A673 (cell line): ENCODE results near the gene CSPG4. TPM values are rescaled to one million over a fixed set of nuclear protein-coding genes. Genes with fewer than 3 reads are reported as not detected.
"Not testable (repeated sequence)": the region's sequence is repeated elsewhere in the genome, so short reads cannot be mapped to it uniquely, and the experiment has no call there.

ENCODE experiments used
- BruUV-seq: library from RNA; stranded (reverse); fragments of 400-500 nt; replicated peaks from 2 replicates; lab custom pipeline; 2021; lab: Mats Ljungman, UMichigan
- CTCF ChIA-PET: fragments of 300-600 bp; sonication (Branson Sonifier 250); formaldehyde crosslinking; loops from one replicate; lab custom pipeline; 2022; ENCODE audit warnings: antibody characterized with exemption; lab: Charles Lee
- POLR2A ChIA-PET: fragments of 300-600 bp; sonication (Branson Sonifier 250); formaldehyde crosslinking; loops from one replicate; lab custom pipeline; 2022; ENCODE audit warnings: antibody characterized with exemption; ENCODE audit not compliant: low non-redundant PET; lab: Charles Lee
- DNase-seq: peaks from one replicate; pipeline ENCODE4 v3.0.0-alpha.2; 2015; ENCODE audit warnings: low spot score
- H3K27ac ChIP-seq: fragments of 200-600 bp; sonication (generic); 2 replicates; pipeline ENCODE4 v1.5.1; 2016; ENCODE audit warnings: mixed run types, low read depth, mild to moderate bottlenecking, mixed read lengths, antibody characterized with exemption, low read length; ENCODE audit not compliant: poor library complexity, severe bottlenecking
- H3K27me3 ChIP-seq: fragments of 200-600 bp; sonication (generic); replicated peaks from 2 replicates; pipeline ENCODE4 v1.6.1; 2017; ENCODE audit warnings: mixed run types, low read depth, mild to moderate bottlenecking, mixed read lengths, antibody characterized with exemption, low read length; ENCODE audit not compliant: insufficient read depth, poor library complexity
- H3K36me3 ChIP-seq: fragments of 200-600 bp; sonication (generic); 2 replicates; pipeline ENCODE4 v1.6.1; 2016; ENCODE audit warnings: mixed run types, mild to moderate bottlenecking, mixed read lengths, antibody characterized with exemption, low read length; ENCODE audit not compliant: insufficient read depth, poor library complexity, severe bottlenecking
- H3K4me1 ChIP-seq: fragments of 200-600 bp; sonication (generic); 2 replicates; pipeline ENCODE4 v1.6.1; 2017; ENCODE audit warnings: mixed run types, mild to moderate bottlenecking, mixed read lengths, antibody characterized with exemption, low read length; ENCODE audit not compliant: insufficient read depth, poor library complexity, severe bottlenecking
- H3K4me3 ChIP-seq: fragments of 200-600 bp; sonication (generic); 2 replicates; pipeline ENCODE4 v1.5.1; 2016; ENCODE audit warnings: low read depth, mixed run types, mild to moderate bottlenecking, mixed read lengths, low read length; ENCODE audit not compliant: poor library complexity, severe bottlenecking
- H3K9me3 ChIP-seq: fragments of 200-600 bp; sonication (generic); 2 replicates; pipeline ENCODE4 v1.6.1; 2016; ENCODE audit warnings: mixed run types, low read depth, mild to moderate bottlenecking, mixed read lengths, antibody characterized with exemption, low read length; ENCODE audit not compliant: poor library complexity, severe bottlenecking
- CTCF ChIP-seq: fragments of 300-800, 200-600 bp; sonication (generic); conservative IDR thresholded peaks from 2 replicates; pipeline ENCODE4 v1.5.1; 2017; ENCODE audit warnings: low read depth, mild to moderate bottlenecking, antibody characterized with exemption, low read length, moderate library complexity, mixed read lengths
- EZH2 ChIP-seq: fragments of 200-600 bp; sonication (generic); IDR thresholded peaks from 2 replicates; pipeline ENCODE4 v1.6.1; 2017; ENCODE audit warnings: borderline replicate concordance, low read depth, mild to moderate bottlenecking, mixed read lengths, antibody characterized with exemption, low read length; ENCODE audit not compliant: poor library complexity, severe bottlenecking
- intact Hi-C: fragments of 100-400 bp; cut with micrococcal nuclease; formaldehyde crosslinking; loops from one replicate; pipeline ENCODE4 v1.10.0; 2022; ENCODE audit not compliant: unreplicated experiment
- total RNA-seq: library from RNA; stranded (reverse); gene quantifications from 2 replicates; pipeline ENCODE4 v1.2.3, GENCODE V29; 2021

CSPG4 gene
- total RNA-seq, 1 experiment from 2014 or later = 0.11 TPM

DNA sequence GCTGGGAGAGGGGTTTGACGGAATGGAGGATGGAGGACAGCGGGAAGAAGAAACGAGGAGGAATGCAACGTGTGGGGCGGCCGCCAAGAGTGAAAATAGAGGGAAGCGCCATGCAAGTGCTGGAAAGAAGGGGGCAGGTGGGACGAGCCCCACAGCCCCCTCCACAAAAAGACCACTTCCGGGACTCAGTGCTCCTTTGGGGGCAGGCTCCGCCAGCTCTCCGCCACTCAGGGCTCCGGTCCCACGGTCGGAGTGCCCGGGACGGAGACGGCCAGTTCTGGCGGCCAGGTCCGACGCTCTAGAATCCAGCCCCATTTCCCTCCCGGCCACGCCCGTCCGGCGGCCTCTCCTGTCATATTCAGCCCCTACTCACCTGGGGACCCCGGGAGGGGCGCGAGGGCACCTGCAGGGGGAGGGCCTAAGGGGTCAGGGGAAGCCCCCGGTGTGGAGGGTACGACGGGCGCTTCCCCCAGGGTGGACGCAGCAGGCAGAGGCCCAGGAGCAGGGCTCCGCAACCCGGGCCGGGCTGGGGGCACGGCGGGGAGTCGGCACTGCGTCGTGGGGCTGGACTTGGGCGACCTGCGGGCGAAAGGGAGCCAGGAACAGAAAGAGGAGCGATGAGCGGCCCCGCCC lies 25.5 kb upstream of the CSPG4 start:
- BruUV-seq = no TSS peak
- ChIA-PET POLR2A (no interaction called here), CTCF (interaction anchor here (1.0 kb wide), 1 partner anchor 64 kb away, joined by 3 read pairs; no protein-coding TSS in a partner anchor)
- no peaks in the 10 kb centered on the region for H3K9me3 ChIP-seq
- no peak for TF ChIP-seq EZH2
- TF ChIP-seq CTCF = no peak
- no peaks in the 10 kb centered on the region for H3K36me3 ChIP-seq
- no peak for DNase-seq
- no peaks in the 10 kb centered on the region for H3K27me3 ChIP-seq
- peak overlapping the region; percentile 86 for H3K4me3 ChIP-seq
- H3K27ac ChIP-seq = peak overlapping the region; percentile 68
- intact Hi-C loops = loop anchor here (10.0 kb wide), 1 partner anchor 187 kb away; no protein-coding TSS in a partner anchor
- peaks cover 5% of the 10 kb centered on the region for H3K4me1 ChIP-seq

DNA sequence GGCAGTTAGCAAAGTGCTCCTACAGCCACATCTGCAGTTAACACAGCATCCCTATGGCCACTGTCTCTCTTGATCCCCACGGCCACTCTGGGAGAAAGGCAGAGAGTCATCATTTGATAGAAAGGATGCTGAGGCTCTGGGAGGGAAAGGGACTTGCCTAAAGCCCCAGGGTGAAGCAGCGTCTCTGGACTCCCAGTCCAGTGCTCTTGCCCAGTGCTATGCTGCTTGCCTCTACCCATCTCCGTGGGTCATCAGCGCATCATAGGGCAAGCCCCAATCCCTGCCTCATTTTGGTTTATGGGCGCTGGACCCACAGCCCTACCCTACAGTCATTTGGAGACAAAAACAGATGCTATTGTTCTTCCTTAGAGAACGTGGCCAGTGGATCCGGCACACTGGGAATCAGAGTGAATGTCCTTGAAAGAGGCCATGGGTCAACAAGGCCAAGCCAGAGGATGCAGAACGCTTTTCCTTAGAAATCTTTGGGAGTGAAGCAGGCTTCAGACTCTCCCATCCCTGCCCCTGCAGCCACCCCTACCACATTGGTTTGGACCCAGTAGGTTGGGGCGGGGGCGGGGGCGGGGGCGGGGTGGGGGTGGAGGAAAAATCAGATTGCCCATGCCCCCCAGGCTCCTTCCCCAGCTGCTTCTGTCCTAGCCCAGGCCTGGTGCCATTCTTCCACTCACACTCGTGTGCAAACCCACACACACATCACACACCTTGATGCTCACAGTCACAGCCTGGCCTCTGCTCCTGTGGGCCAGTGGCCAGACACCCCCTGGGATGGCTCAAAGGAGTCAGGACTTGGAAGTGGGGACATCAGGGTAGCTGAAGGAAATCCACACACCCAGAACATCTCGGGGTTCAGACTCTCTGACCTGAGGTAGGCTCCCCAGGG lies 24.7 kb upstream of the CSPG4 start:
- H3K27ac ChIP-seq, H3K9me3 ChIP-seq, H3K36me3 ChIP-seq, BruUV-seq, POLR2A ChIA-PET, H3K4me1 ChIP-seq, H3K27me3 ChIP-seq, CTCF ChIA-PET, DNase-seq: not testable (repeated sequence)
- intact Hi-C loops = loop anchor here (10.0 kb wide), 1 partner anchor 187 kb away; no protein-coding TSS in a partner anchor
- peak overlapping the region; percentile 86 for H3K4me3 ChIP-seq

GRCh38 chr15:75736256-75736655 lies 23.6 kb upstream of the CSPG4 start:
- no peak for TF ChIP-seq EZH2
- no peak for TF ChIP-seq CTCF
- Histone ChIP-seq H3K27ac (no peak overlapping the region), H3K36me3 (no peaks in the 10 kb centered on the region), H3K4me1 (peaks cover 5% of the 10 kb centered on the region), H3K27me3 (no peaks in the 10 kb centered on the region), H3K4me3 (no peak overlapping the region), H3K9me3 (no peaks in the 10 kb centered on the region)
- no TSS peak for BruUV-seq
- intact Hi-C loops = loop anchor here (10.0 kb wide), 1 partner anchor 189 kb away; no protein-coding TSS in a partner anchor
- POLR2A ChIA-PET = no interaction called here
- DNase-seq = no peak
- CTCF ChIA-PET = no interaction called here

DNA sequence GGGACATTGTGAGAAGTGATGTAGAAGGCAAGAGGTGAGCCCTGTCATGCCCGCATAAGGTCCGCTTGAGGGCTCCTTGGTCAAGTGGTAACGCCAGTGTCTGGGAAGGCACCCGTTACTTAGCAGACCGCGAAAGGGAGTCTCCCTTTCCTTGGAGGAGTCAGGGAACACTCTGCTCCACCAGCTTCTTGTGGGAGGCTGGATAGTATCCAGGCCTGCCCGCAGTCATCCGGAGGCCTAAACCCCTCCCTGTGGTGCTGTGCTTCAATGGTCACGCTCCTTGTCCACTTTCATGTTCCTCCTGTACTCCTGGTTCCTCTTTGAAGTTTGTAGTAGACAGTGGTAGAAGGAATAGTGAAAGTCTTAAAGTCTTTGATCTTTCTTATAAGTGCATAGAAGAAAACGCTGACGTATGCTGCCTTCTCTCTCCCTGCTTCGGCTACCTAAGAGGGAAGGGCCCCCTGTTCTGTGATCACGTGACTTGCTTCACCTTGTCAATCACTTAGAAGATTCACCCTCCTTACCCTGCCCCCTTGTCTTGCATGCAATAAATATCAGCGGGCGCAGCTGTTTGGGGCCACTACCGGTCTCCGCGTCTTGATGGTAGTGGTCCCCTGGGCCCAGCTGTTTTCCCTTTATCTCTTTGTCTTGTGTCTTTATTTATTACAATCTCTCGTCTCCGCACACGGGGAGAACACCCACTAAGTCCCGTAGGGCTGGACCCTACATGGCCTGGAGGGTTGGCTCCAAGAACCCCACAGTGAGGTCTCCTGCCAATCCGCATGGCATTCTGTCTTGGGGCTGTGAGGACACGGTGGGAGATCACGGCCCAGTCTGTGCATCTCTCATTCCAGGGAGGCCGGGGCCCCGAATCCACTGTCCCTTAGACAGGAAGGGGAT lies 22.5 kb upstream of the CSPG4 start:
- BruUV-seq, H3K4me1 ChIP-seq, CTCF ChIA-PET: not testable (repeated sequence)

More for the DNA sequence above, 22.5 kb upstream of the CSPG4 start:
- POLR2A ChIA-PET, H3K27me3 ChIP-seq, DNase-seq, H3K9me3 ChIP-seq, H3K36me3 ChIP-seq, H3K27ac ChIP-seq, H3K4me3 ChIP-seq: not testable (repeated sequence)
- intact Hi-C loops = loop anchor here (10.0 kb wide), 1 partner anchor 190 kb away; no protein-coding TSS in a partner anchor
